ENCODE results near the gene HSDL2. TPM values are rescaled to one million over a fixed set of nuclear protein-coding genes. Genes with fewer than 3 reads are reported as not detected.
A peak's percentile ranks its signal among the peaks of the same experiment; 100 is the strongest.

Gene HSDL2
- total RNA-seq: 10 to 100 TPM; 20.1 to 21.6 TPM

- ATAC-seq (ENCODE audit: low read depth): no peak
- H3K27me3 Mint-ChIP-seq: no peaks in the 10 kb centered on the region
- no peak for DNase-seq
- H3K27ac Mint-ChIP-seq: peak within 1 kb of the TSS; percentile 98
- H3K4me1 Mint-ChIP-seq: peaks cover 42% of the 10 kb centered on the region
- peak within 1 kb of the TSS; percentile 99 for H3K4me3 Mint-ChIP-seq
- H3K36me3 Mint-ChIP-seq: peaks cover 11% of the 10 kb centered on the region
- peaks cover under 1% of the 10 kb centered on the region for H3K9me3 Mint-ChIP-seq
- POLR2A ChIA-PET: interaction anchor here (0.6 to 2.7 kb wide), 16 partner anchors 8 to 484 kb away, joined by 3 to 26 read pairs (median 5); partner anchors contain the start of genes INIP, KIAA1958, PTBP3 and SNX30
Observed at GRCh38 chr9:112380102-112380824, at the start of gene HSDL2. TSS of gene HSDL2 (plus strand) at chr9:112380108. CDS start at chr9:112380164, 56 bp downstream.

DNA sequence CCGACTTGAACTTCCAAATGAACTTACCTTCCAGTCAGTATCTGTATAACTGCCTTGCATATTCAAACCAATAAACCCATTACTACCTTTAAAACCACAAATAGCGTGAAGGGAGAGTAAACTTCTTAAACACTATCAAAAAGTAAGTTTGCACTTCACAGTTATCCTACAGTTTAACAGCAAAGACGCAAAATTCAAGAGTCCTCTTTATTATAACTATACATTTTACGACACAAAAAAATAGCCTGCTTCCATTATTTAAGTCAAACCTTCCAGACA is 48.3 kb upstream of the HSDL2 start:
- DNase-seq (no peak), ATAC-seq (ENCODE audit: low read depth) (no peak)
- Mint-ChIP-seq H3K9me3 (no peaks in the 10 kb centered on the region), H3K27me3 (no peaks in the 10 kb centered on the region), H3K4me1 (peaks cover 37% of the 10 kb centered on the region), H3K4me3 (peak overlapping the region; percentile 95), H3K36me3 (peaks cover 8% of the 10 kb centered on the region), H3K27ac (peak overlapping the region; percentile 95)
- POLR2A ChIA-PET: interaction anchor here (1.0 to 2.8 kb wide), 5 partner anchors 14 to 435 kb away, joined by 3 to 25 read pairs (median 5); partner anchors contain the start of genes HSDL2 and UGCG

- H3K9me3 Mint-ChIP-seq: no peaks in the 10 kb centered on the region
- no peaks in the 10 kb centered on the region for H3K27me3 Mint-ChIP-seq
- DNase-seq (no peak), ATAC-seq (ENCODE audit: low read depth) (no peak)
- H3K4me1 Mint-ChIP-seq: peaks cover 37% of the 10 kb centered on the region
- peaks cover 8% of the 10 kb centered on the region for H3K36me3 Mint-ChIP-seq
- POLR2A ChIA-PET: interaction anchor here (1.0 to 2.8 kb wide), 7 partner anchors 15 to 436 kb away, joined by 3 to 25 read pairs (median 8); partner anchors contain the start of genes HSDL2, SUSD1 and UGCG
- H3K27ac Mint-ChIP-seq: peak overlapping the region; percentile 95
- peak overlapping the region; percentile 95 for H3K4me3 Mint-ChIP-seq
Observed at GRCh38 chr9:112332214-112332613, 47.7 kb upstream of the HSDL2 start.

DNA sequence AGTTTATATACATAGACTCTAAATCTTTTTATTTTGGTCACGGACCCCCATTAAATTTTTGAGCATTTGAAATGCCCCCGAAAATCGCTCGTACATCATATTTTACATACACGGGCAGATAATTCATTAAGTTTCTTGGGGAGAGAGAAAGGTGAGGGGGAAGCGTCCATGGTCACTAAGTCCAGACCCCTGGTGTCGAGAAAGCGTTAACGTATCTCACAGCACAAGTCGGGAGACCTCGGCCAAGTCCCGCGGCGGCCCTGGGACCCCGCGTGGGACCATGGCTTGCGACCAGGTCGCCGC is 47.3 kb upstream of the HSDL2 start:
- POLR2A ChIA-PET: interaction anchor here (1.0 to 2.8 kb wide), 13 partner anchors 12 to 436 kb away, joined by 3 to 25 read pairs (median 5); partner anchors contain the start of genes HSDL2, SUSD1 and UGCG
- no peaks in the 10 kb centered on the region for H3K9me3 Mint-ChIP-seq
- peaks cover 36% of the 10 kb centered on the region for H3K4me1 Mint-ChIP-seq
- H3K4me3 Mint-ChIP-seq: peak overlapping the region; percentile 95
- ATAC-seq (ENCODE audit: low read depth): no peak
- H3K27ac Mint-ChIP-seq: peak overlapping the region; percentile 95
- peaks cover 8% of the 10 kb centered on the region for H3K36me3 Mint-ChIP-seq
- no peaks in the 10 kb centered on the region for H3K27me3 Mint-ChIP-seq
- DNase-seq: no peak

- Mint-ChIP-seq H3K4me3 (peak within 1 kb of the TSS; percentile 95), H3K9me3 (no peaks in the 10 kb centered on the region), H3K27me3 (peaks cover 1% of the 10 kb centered on the region), H3K36me3 (peaks cover 8% of the 10 kb centered on the region), H3K27ac (peak within 1 kb of the TSS; percentile 95), H3K4me1 (peaks cover 31% of the 10 kb centered on the region)
- ATAC-seq (ENCODE audit: low read depth): peak; percentile 69
- POLR2A ChIA-PET: interaction anchor here (0.7 to 2.8 kb wide), 23 partner anchors 11 to 437 kb away, joined by 3 to 25 read pairs (median 4); partner anchors contain the start of genes HSDL2, KIAA1958, SNX30 and SUSD1
- DNase-seq: peak; percentile 89
Observed at GRCh38 chr9:112332977-112333638, 46.8 kb upstream of the HSDL2 start, which contains the start of gene PTBP3. TSS of gene PTBP3 (minus strand) at chr9:112333619. CDS start at chr9:112297865, 35,754 bp downstream.

DNA sequence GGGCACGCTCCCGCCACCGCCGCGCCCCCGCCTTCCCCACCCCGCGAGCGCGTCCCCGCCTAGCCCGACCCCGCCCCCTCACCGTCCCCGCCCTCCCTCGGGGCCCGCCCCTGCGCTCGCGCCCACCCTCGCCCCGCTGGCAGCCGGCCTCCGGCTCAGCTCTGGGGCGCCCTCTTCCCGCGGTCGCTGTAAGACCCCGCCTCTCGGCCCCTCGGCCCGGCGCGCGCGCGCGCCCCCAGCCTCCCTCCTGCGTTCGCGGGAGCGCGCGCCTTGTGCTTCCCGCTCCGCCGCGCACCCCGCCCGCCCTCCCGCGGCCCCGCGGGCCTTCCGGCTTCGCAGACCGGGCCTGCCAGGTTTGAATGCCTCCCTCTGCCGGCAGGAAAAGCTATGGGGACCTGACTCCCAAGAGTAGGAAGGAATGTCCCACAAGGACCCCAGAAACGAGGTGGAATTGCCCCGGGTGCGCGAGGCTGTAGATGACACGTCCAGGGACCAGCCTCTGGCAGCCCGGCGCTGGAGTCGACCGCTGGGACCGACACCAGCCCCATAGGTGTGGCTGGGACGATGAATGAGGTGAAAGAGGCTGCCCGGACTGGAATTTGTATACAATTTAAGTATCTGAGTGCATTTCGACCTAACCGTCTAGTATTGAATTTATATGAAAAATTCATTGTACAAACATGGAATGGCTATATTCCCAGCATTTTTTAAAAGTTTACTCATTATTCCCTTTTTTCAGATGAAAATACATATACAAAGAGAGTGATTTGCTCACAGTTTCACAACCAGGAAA is 46.1 kb upstream of the HSDL2 start:
- H3K9me3 Mint-ChIP-seq: no peaks in the 10 kb centered on the region

DNA sequence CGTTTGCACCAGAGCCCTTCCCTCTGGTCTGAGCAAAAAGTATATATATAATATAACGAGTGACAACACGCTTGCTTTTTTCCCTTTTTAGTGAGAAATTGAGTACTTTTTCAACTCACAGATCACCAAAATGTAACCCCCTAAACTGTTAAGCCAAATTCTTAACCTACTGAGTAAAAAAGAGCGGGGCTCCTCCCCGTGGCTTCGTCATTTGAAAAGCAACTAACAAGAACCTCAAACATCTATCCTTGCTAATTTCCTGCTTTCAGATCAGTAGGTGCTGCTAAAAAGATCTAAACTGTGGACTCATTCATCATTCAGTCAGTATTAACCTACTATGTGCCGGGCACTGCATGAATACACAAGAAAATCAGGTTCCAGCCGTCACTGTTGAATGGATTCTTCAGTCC is 45.5 kb upstream of the HSDL2 start:
- peak overlapping the region; percentile 92 for H3K4me3 Mint-ChIP-seq
- H3K27me3 Mint-ChIP-seq: peaks cover 4% of the 10 kb centered on the region
- H3K9me3 Mint-ChIP-seq: no peaks in the 10 kb centered on the region
- H3K36me3 Mint-ChIP-seq: no peaks in the 10 kb centered on the region
- no peak for ATAC-seq (ENCODE audit: low read depth)
- no peak for DNase-seq
- peak overlapping the region; percentile 83 for H3K27ac Mint-ChIP-seq
- POLR2A ChIA-PET: interaction anchor here (1.0 to 2.8 kb wide), 10 partner anchors 15 to 438 kb away, joined by 3 to 25 read pairs (median 4); partner anchors contain the start of genes HSDL2 and UGCG
- H3K4me1 Mint-ChIP-seq: peaks cover 25% of the 10 kb centered on the region

More for the DNA sequence above, 46.1 kb upstream of the HSDL2 start:
- Mint-ChIP-seq H3K36me3 (peaks cover 2% of the 10 kb centered on the region), H3K4me1 (peaks cover 25% of the 10 kb centered on the region), H3K27me3 (peaks cover 1% of the 10 kb centered on the region), H3K4me3 (peak overlapping the region; percentile 92), H3K27ac (peak overlapping the region; percentile 83)
- ATAC-seq (ENCODE audit: low read depth) (peak; percentile 84), DNase-seq (peak; percentile 93)
- POLR2A ChIA-PET: interaction anchor here (0.7 to 2.8 kb wide), 23 partner anchors 10 to 437 kb away, joined by 3 to 25 read pairs (median 4); partner anchors contain the start of genes HSDL2, KIAA1958, SNX30 and SUSD1

DNA sequence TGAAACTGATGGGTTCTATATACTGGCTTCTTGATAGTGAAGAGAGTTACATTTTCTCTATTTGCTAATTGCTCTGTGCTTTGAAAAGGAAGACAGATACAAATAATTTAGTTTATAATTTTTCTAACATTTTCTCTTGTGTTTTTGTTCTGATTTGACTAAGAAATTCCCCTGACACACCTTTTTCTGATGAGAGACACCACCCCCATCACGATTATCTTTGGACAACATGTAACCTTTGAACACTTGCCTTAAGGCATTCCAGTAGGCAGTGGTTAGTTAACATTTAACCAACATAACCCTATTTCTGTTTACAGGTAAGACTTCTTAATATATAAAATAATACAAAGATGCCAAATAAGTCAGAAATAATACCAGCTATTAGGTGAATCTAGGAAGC is 42.4 kb upstream of the HSDL2 start:
- no peak for ATAC-seq (ENCODE audit: low read depth)
- DNase-seq: no peak
- Mint-ChIP-seq H3K4me1 (peaks cover 5% of the 10 kb centered on the region), H3K4me3 (no peak overlapping the region), H3K27ac (no peak overlapping the region), H3K9me3 (no peaks in the 10 kb centered on the region), H3K27me3 (peaks cover 5% of the 10 kb centered on the region), H3K36me3 (no peaks in the 10 kb centered on the region)
- POLR2A ChIA-PET: no interaction called here

- POLR2A ChIA-PET: no interaction called here
- DNase-seq (no peak), ATAC-seq (ENCODE audit: low read depth) (no peak)
- Mint-ChIP-seq H3K4me1 (peaks cover 5% of the 10 kb centered on the region), H3K36me3 (no peaks in the 10 kb centered on the region), H3K27me3 (peaks cover 5% of the 10 kb centered on the region), H3K27ac (no peak overlapping the region), H3K4me3 (no peak overlapping the region), H3K9me3 (no peaks in the 10 kb centered on the region)
Observed at GRCh38 chr9:112338561-112338960, 41.3 kb upstream of the HSDL2 start.

- DNase-seq: no peak
- Mint-ChIP-seq H3K4me3 (no peak overlapping the region), H3K36me3 (no peaks in the 10 kb centered on the region), H3K27me3 (peaks cover 5% of the 10 kb centered on the region), H3K4me1 (peaks cover 1% of the 10 kb centered on the region), H3K9me3 (no peaks in the 10 kb centered on the region), H3K27ac (no peak overlapping the region)
- POLR2A ChIA-PET: no interaction called here
- ATAC-seq (ENCODE audit: low read depth): no peak
Observed at GRCh38 chr9:112339886-112340285, 40.0 kb upstream of the HSDL2 start.

- Mint-ChIP-seq H3K4me3 (no peak overlapping the region), H3K4me1 (no peaks in the 10 kb centered on the region), H3K36me3 (no peaks in the 10 kb centered on the region), H3K27ac (no peak overlapping the region), H3K27me3 (peaks cover 5% of the 10 kb centered on the region), H3K9me3 (no peaks in the 10 kb centered on the region)
- no peak for ATAC-seq (ENCODE audit: low read depth)
- no peak for DNase-seq
- POLR2A ChIA-PET: no interaction called here
Observed at GRCh38 chr9:112341730-112342129, 38.2 kb upstream of the HSDL2 start.

- POLR2A ChIA-PET: no interaction called here
- H3K27ac Mint-ChIP-seq: peak overlapping the region; percentile 80
- H3K36me3 Mint-ChIP-seq: peaks cover 3% of the 10 kb centered on the region
- H3K4me1 Mint-ChIP-seq: peaks cover 12% of the 10 kb centered on the region
- H3K9me3 Mint-ChIP-seq: peaks cover 1% of the 10 kb centered on the region
- DNase-seq (peak; percentile 78), ATAC-seq (ENCODE audit: low read depth) (peak; percentile 45)
- peaks cover 4% of the 10 kb centered on the region for H3K27me3 Mint-ChIP-seq
- peak overlapping the region; percentile 82 for H3K4me3 Mint-ChIP-seq
Observed at GRCh38 chr9:112348257-112349007, 31.5 kb upstream of the HSDL2 start.

Data from activated naive CD8-positive, alpha-beta T cell treated with anti-CD3 and anti-CD28 coated beads, Interleukin-2, amount 10 ng/mL, durations not matched to agents 7 days and 5 days (primary cell).